ENCODE results near the gene CSGALNACT2. TPM values are rescaled to one million over a fixed set of nuclear protein-coding genes. Genes with fewer than 3 reads are reported as not detected.

Gene CSGALNACT2
- total and polyA plus RNA-seq, 4 donors: 4.1 to 11.0 (median 6.1) TPM

GRCh38 chr10:43118631-43119415, 19.4 kb upstream of the CSGALNACT2 start:
- WGBS: 85% methylated on average over 19 of the region's 19 CpGs
- no peak for DNase-seq (ENCODE audit: low spot score)
- TF ChIP-seq TAF1 (conservative IDR thresholded peaks at IDR 0.05) (no peak), ZBTB33 (IDR thresholded peaks at IDR 0.05) (no peak), FOXA1 (IDR thresholded peaks at IDR 0.05) (no peak), RXRA (IDR thresholded peaks at IDR 0.05) (no peak), GABPA (IDR thresholded peaks at IDR 0.05 in 1 of 2, conservative IDR thresholded peaks at IDR 0.05 in 1 of 2) (no peak), JUND (IDR thresholded peaks at IDR 0.05) (no peak), HNF4A (conservative IDR thresholded peaks at IDR 0.05) (no peak), EGR1 (IDR thresholded peaks at IDR 0.05; ENCODE audit: low read depth in 2 of 2) (no peak), RAD21 (IDR thresholded peaks at IDR 0.05) (no peak), CTCF (IDR thresholded peaks at IDR 0.05; ENCODE audit: low read depth, low read length, missing input control) (no peak), ATF3 (IDR thresholded peaks at IDR 0.05) (no peak), MAX (IDR thresholded peaks at IDR 0.05) (no peak), REST (IDR thresholded peaks at IDR 0.05) (no peak), HNF4G (IDR thresholded peaks at IDR 0.05) (no peak), NR2F2 (IDR thresholded peaks at IDR 0.05) (no peak)

More at GRCh38 chr10:43118631-43119415, 19.4 kb upstream of the CSGALNACT2 start:
- H3K4me1 ChIP-seq (ENCODE audit: control insufficient read depth in 4 of 4, insufficient read depth in 4 of 4, low read length in 3 of 4): peaks cover 0 to 6% (median 2%) of the 10 kb centered on the region in 4 donors
- no peaks in the 10 kb centered on the region for H3K27me3 ChIP-seq (ENCODE audit: control insufficient read depth in 4 of 4, insufficient read depth in 4 of 4, low read length in 3 of 4)
- no peak overlapping the region for H3K4me3 ChIP-seq (ENCODE audit: low read depth in 1 of 3, low read length in 3 of 3)
- no peaks in the 10 kb centered on the region for H3K9me3 ChIP-seq (ENCODE audit: control insufficient read depth in 4 of 4, low read length in 3 of 4)
- H3K36me3 ChIP-seq (ENCODE audit: control insufficient read depth in 4 of 4, insufficient read depth in 3 of 4, low read depth in 1 of 4, low read length in 3 of 4): no peaks in the 10 kb centered on the region
- H3K27ac ChIP-seq (ENCODE audit: low read depth in 1 of 2, low read length in 2 of 2): no peak overlapping the region
- no peak overlapping the region for H3K9ac ChIP-seq (ENCODE audit: low read depth in 1 of 2, low read length in 2 of 2)
